SU-DHL-6 (cell line): Measurements from ENCODE around the gene TECPR2.

Experiments used
- CTCF ChIP-seq: fragments of 200-600 bp; sonication (generic); IDR thresholded peaks from one replicate; pipeline ENCODE4 v1.5.1; 2017; ENCODE audit warnings: antibody characterized with exemption, mild to moderate bottlenecking, low read length, moderate library complexity; ENCODE audit not compliant: insufficient read depth, poor library complexity, severe bottlenecking
- EZH2phosphoT487 ChIP-seq: fragments of 200-600 bp; sonication (generic), shearing (Covaris generic); conservative IDR thresholded peaks from 2 replicates; pipeline ENCODE4 v1.6.1; 2018; ENCODE audit warnings: mild to moderate bottlenecking, antibody characterized with exemption, low read length, moderate library complexity, mixed read lengths

GRCh38 chr14:102370305-102370809, 7.6 kb downstream of the TECPR2 start:
- TF ChIP-seq CTCF = no peak
- TF ChIP-seq EZH2phosphoT487 = no peak
